ENCODE data around the gene ZNF652. TPM values are rescaled to one million over a fixed set of nuclear protein-coding genes. Genes with fewer than 3 reads are reported as not detected.

The ZNF652 gene
- total RNA-seq, 1 experiment from 2014 or later = 92.6 TPM

DNA sequence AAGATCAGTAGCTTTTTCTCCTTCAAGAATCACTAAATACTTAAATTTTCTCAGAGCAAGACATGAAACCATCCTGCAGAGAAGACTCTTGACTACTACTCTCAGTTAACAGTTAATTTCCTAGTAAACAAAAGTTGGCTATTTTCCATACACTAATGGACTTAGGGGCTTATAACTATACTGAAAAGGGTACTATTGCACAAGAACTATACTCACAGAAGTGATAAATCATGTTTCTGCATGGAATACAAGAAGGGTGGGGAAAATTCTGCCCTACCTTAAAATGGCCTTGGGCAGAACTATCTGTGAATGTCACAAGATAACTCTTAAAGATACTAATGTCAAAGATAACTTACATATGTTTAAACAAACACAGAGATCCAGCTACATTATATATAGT is 12.5 kb downstream of the ZNF652 start:
- no peaks in the 10 kb centered on the region for H3K9me3 Mint-ChIP-seq (ENCODE audit: unreplicated experiment)
- Histone ChIP-seq H3K9me3 (no peaks in the 10 kb centered on the region), H3K4me3 (ENCODE audit: low read depth, low read length) (no peak overlapping the region), H3K27me3 (replicated peaks; ENCODE audit: control insufficient read depth, insufficient read depth, low read length) (no peaks in the 10 kb centered on the region), H3K36me3 (ENCODE audit: control insufficient read depth, insufficient read depth, low read length) (no peaks in the 10 kb centered on the region; the same call in 1 of the 2 replicates), H3K4me1 (peaks cover 5% of the 10 kb centered on the region; the same call in 1 of the 2 replicates)
- H3K4me3 Mint-ChIP-seq (ENCODE audit: unreplicated experiment) = no peak overlapping the region
- H3K27me3 Mint-ChIP-seq (ENCODE audit: insufficient read depth, unreplicated experiment) = no peaks in the 10 kb centered on the region
- no peak overlapping the region for H3K27ac Mint-ChIP-seq (ENCODE audit: unreplicated experiment)
- BruUV-seq (replicated peaks) = no TSS peak
- H3K36me3 Mint-ChIP-seq (ENCODE audit: insufficient read depth, unreplicated experiment) = peaks cover 6% of the 10 kb centered on the region
- intact Hi-C loops (cut with micrococcal nuclease; ENCODE audit: unreplicated experiment) = no loop called here
- CTCF ChIA-PET = no interaction called here
- no peak for DNase-seq
- TF ChIP-seq, protein P1, sequence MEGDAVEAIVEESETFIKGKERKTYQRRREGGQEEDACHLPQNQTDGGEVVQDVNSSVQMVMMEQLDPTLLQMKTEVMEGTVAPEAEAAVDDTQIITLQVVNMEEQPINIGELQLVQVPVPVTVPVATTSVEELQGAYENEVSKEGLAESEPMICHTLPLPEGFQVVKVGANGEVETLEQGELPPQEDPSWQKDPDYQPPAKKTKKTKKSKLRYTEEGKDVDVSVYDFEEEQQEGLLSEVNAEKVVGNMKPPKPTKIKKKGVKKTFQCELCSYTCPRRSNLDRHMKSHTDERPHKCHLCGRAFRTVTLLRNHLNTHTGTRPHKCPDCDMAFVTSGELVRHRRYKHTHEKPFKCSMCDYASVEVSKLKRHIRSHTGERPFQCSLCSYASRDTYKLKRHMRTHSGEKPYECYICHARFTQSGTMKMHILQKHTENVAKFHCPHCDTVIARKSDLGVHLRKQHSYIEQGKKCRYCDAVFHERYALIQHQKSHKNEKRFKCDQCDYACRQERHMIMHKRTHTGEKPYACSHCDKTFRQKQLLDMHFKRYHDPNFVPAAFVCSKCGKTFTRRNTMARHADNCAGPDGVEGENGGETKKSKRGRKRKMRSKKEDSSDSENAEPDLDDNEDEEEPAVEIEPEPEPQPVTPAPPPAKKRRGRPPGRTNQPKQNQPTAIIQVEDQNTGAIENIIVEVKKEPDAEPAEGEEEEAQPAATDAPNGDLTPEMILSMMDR (IDR thresholded peaks at IDR 0.05; ENCODE audit: insufficient read depth in 1 of 2, low read depth in 1 of 2, low read length in 1 of 2, severe bottlenecking in 1 of 2, unreplicated experiment in 1 of 2) = no peak
- H3K4me1 Mint-ChIP-seq (ENCODE audit: low read depth, unreplicated experiment) = no peaks in the 10 kb centered on the region
- POLR2A ChIA-PET = no interaction called here

DNA sequence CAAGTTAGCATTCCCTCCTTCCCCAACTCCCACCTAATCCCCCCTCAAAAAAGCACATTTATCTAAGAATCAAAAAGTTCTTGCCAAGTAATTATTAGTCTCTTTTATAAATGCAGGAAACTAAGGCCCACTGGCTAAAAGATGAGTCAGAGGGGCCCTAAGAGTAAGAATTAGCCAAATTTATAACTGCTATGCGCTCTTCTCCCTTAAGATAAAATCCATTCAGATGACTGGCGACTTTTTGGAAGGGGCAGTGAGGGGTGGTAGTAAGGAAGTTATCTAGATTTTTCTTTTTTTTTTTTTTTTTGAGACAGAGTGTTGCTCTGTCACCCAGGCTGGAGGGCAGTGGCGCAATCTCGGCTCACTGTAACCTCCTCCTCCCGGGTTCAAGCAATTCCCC is 17.1 kb downstream of the ZNF652 start:
- H3K4me1 ChIP-seq = peaks cover 5% of the 10 kb centered on the region; the same call in 1 of the 2 replicates
- Mint-ChIP-seq H3K9me3 (ENCODE audit: unreplicated experiment) (no peaks in the 10 kb centered on the region), H3K36me3 (ENCODE audit: insufficient read depth, unreplicated experiment) (peaks cover 6% of the 10 kb centered on the region), H3K27ac (ENCODE audit: unreplicated experiment) (no peak overlapping the region), H3K4me3 (ENCODE audit: unreplicated experiment) (no peak overlapping the region), H3K4me1 (ENCODE audit: low read depth, unreplicated experiment) (peaks cover 5% of the 10 kb centered on the region), H3K27me3 (ENCODE audit: insufficient read depth, unreplicated experiment) (no peaks in the 10 kb centered on the region)
- H3K27me3 ChIP-seq (replicated peaks; ENCODE audit: control insufficient read depth, insufficient read depth, low read length) = no peaks in the 10 kb centered on the region
- ChIA-PET POLR2A (no interaction called here), CTCF (interaction anchor here (0.6 to 0.7 kb wide), 2 partner anchors 18 to 43 kb away, joined by 3 read pairs; no protein-coding TSS in a partner anchor)
- H3K9me3 ChIP-seq = no peaks in the 10 kb centered on the region
- intact Hi-C loops (cut with micrococcal nuclease; ENCODE audit: unreplicated experiment) = no loop called here
- H3K4me3 ChIP-seq (ENCODE audit: low read depth, low read length) = no peak overlapping the region
- DNase-seq = no peak
- TF ChIP-seq, protein P1 (IDR thresholded peaks at IDR 0.05; ENCODE audit: insufficient read depth in 1 of 2, low read depth in 1 of 2, low read length in 1 of 2, severe bottlenecking in 1 of 2, unreplicated experiment in 1 of 2) = no peak
- H3K36me3 ChIP-seq (ENCODE audit: control insufficient read depth, insufficient read depth, low read length) = no peaks in the 10 kb centered on the region
- no TSS peak for BruUV-seq (replicated peaks)

DNA sequence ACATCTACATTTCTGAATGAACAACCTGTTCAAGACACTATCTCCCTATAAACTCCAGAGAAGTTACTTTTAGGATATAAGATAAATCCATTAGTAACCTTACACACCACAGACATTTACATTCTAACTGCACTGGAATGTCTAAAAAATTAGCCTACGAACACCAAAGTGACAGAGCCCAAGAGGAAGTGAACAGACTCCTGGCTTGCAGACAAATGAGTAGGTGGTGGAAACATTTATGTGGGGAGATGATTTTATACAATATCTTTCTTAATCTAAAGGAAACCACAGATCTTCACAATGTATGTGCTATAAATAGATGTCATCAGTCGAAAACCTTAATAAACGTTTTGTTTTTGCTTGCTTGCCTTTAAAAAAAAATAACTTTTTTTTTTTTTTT is 18.8 kb downstream of the ZNF652 start:
- no peaks in the 10 kb centered on the region for H3K27me3 Mint-ChIP-seq (ENCODE audit: insufficient read depth, unreplicated experiment)
- no TSS peak for BruUV-seq (replicated peaks)
- H3K9me3 Mint-ChIP-seq (ENCODE audit: unreplicated experiment) = no peaks in the 10 kb centered on the region
- H3K36me3 Mint-ChIP-seq (ENCODE audit: insufficient read depth, unreplicated experiment) = peaks cover 3% of the 10 kb centered on the region
- ChIA-PET CTCF (interaction anchor here (1.2 kb wide), 1 partner anchor 14 kb away, joined by 4 read pairs; no protein-coding TSS in a partner anchor), POLR2A (no interaction called here)
- intact Hi-C loops (cut with micrococcal nuclease; ENCODE audit: unreplicated experiment) = no loop called here
- Histone ChIP-seq H3K27me3 (replicated peaks; ENCODE audit: control insufficient read depth, insufficient read depth, low read length) (no peaks in the 10 kb centered on the region), H3K4me3 (ENCODE audit: low read depth, low read length) (no peak overlapping the region), H3K36me3 (ENCODE audit: control insufficient read depth, insufficient read depth, low read length) (no peaks in the 10 kb centered on the region), H3K4me1 (no peaks in the 10 kb centered on the region), H3K9me3 (no peaks in the 10 kb centered on the region)
- DNase-seq = no peak
- H3K27ac Mint-ChIP-seq (ENCODE audit: unreplicated experiment) = no peak overlapping the region
- peaks cover 5% of the 10 kb centered on the region for H3K4me1 Mint-ChIP-seq (ENCODE audit: low read depth, unreplicated experiment)
- TF ChIP-seq, protein P1 (IDR thresholded peaks at IDR 0.05; ENCODE audit: insufficient read depth in 1 of 2, low read depth in 1 of 2, low read length in 1 of 2, severe bottlenecking in 1 of 2, unreplicated experiment in 1 of 2) = no peak
- no peak overlapping the region for H3K4me3 Mint-ChIP-seq (ENCODE audit: unreplicated experiment)
